DOHH2 (cell line): Measurements from ENCODE around the gene SLC35F6.

Source experiments
- H3F3A ChIP-seq: fragments of 200-600 bp; sonication (generic), shearing (Covaris generic); 2 replicates; pipeline ENCODE4 v1.6.0; 2016; ENCODE audit warnings: antibody characterized with exemption, mild to moderate bottlenecking; ENCODE audit not compliant: control insufficient read depth, insufficient read depth
- H3K27ac ChIP-seq: fragments of 200-600 bp; sonication (generic); 2 replicates; pipeline ENCODE4 v1.5.1; 2014; ENCODE audit warnings: low read depth, mild to moderate bottlenecking, low read length, moderate library complexity
- H3K27me3 ChIP-seq: fragments of 200-600 bp; sonication (generic); 2 replicates; pipeline ENCODE4 v1.6.1; 2014; ENCODE audit warnings: mild to moderate bottlenecking, low read length, mixed read lengths; ENCODE audit not compliant: control insufficient read depth
- H3K36me3 ChIP-seq: fragments of 200-600 bp; sonication (generic); 2 replicates; pipeline ENCODE4 v1.6.1; 2014; ENCODE audit warnings: mild to moderate bottlenecking, low read length, moderate library complexity, mixed read lengths; ENCODE audit not compliant: control insufficient read depth
- H3K4me1 ChIP-seq: fragments of 200-600 bp; sonication (generic); 2 replicates; pipeline ENCODE4 v1.6.1; 2014; ENCODE audit warnings: mild to moderate bottlenecking, low read length, mixed read lengths; ENCODE audit not compliant: control insufficient read depth
- H3K4me2 ChIP-seq: fragments of 200-600 bp; sonication (generic); 2 replicates; pipeline ENCODE4 v1.6.0; 2014; ENCODE audit warnings: mild to moderate bottlenecking, low read length, moderate library complexity
- H3K4me3 ChIP-seq: fragments of 200-600 bp; sonication (generic); 2 replicates; pipeline ENCODE4 v1.5.1; 2014; ENCODE audit warnings: mild to moderate bottlenecking, low read length, mixed read lengths
- H3K79me2 ChIP-seq: fragments of 200-600 bp; sonication (generic); 2 replicates; pipeline ENCODE4 v1.6.1; 2014; ENCODE audit warnings: mild to moderate bottlenecking, low read length, mixed read lengths; ENCODE audit not compliant: control insufficient read depth
- H3K9me2 ChIP-seq: fragments of 200-600 bp; sonication (generic); replicated peaks from 2 replicates; pipeline ENCODE4 v1.6.1; 2014; ENCODE audit warnings: mild to moderate bottlenecking, low read length, mixed read lengths; ENCODE audit not compliant: control insufficient read depth
- H3K9me3 ChIP-seq: fragments of 200-600 bp; sonication (generic); 2 replicates; pipeline ENCODE4 v1.6.1; 2014; ENCODE audit warnings: antibody characterized with exemption, low read length, mixed read lengths; ENCODE audit not compliant: control insufficient read depth, insufficient read depth
- H4K20me1 ChIP-seq: fragments of 200-600 bp; sonication (generic); 2 replicates; pipeline ENCODE4 v1.6.0; 2014; ENCODE audit warnings: low read depth, mild to moderate bottlenecking, antibody characterized with exemption, low read length, moderate library complexity; ENCODE audit not compliant: control insufficient read depth, insufficient read depth
- CTCF ChIP-seq: fragments of 200-600 bp; sonication (generic); IDR thresholded peaks from one replicate; pipeline ENCODE4 v1.5.1; 2014; ENCODE audit warnings: antibody characterized with exemption, mild to moderate bottlenecking, low read depth, low read length; ENCODE audit not compliant: poor library complexity, severe bottlenecking
- EZH2phosphoT487 ChIP-seq: fragments of 200-600 bp; sonication (generic); IDR thresholded peaks from 2 replicates; pipeline ENCODE4 v1.6.1; 2017; ENCODE audit warnings: borderline replicate concordance, mild to moderate bottlenecking, antibody characterized with exemption, low read length, moderate library complexity, mixed read lengths

SLC35F6 gene

GRCh38 chr2:26722911-26723310 is 41.2 kb upstream of the SLC35F6 start:
- Histone ChIP-seq H3K9me3 (no peaks in the 10 kb centered on the region), H3K4me3 (no peak overlapping the region)

GRCh38 chr2:26723475-26723874 is 40.6 kb upstream of the SLC35F6 start:
- no peaks in the 10 kb centered on the region for H3K9me2 ChIP-seq
- no peaks in the 10 kb centered on the region for H3F3A ChIP-seq
- H3K36me3 ChIP-seq, result no peaks in the 10 kb centered on the region
- TF ChIP-seq EZH2phosphoT487, result no peak
- TF ChIP-seq CTCF, result no peak
- H3K27me3 ChIP-seq, result no peaks in the 10 kb centered on the region
- no peaks in the 10 kb centered on the region for H4K20me1 ChIP-seq
- no peaks in the 10 kb centered on the region for H3K9me3 ChIP-seq
- H3K79me2 ChIP-seq, result no peaks in the 10 kb centered on the region
- no peaks in the 10 kb centered on the region for H3K4me1 ChIP-seq
- no peak overlapping the region for H3K4me2 ChIP-seq
- H3K4me3 ChIP-seq, result no peak overlapping the region
- H3K27ac ChIP-seq, result no peak overlapping the region

More at GRCh38 chr2:26722911-26723310, 41.2 kb upstream of the SLC35F6 start:
- Histone ChIP-seq H3F3A (no peaks in the 10 kb centered on the region), H3K27ac (no peak overlapping the region), H3K4me1 (no peaks in the 10 kb centered on the region), H3K36me3 (no peaks in the 10 kb centered on the region), H3K27me3 (no peaks in the 10 kb centered on the region), H4K20me1 (no peaks in the 10 kb centered on the region), H3K9me2 (no peaks in the 10 kb centered on the region), H3K79me2 (no peaks in the 10 kb centered on the region), H3K4me2 (no peak overlapping the region)
- TF ChIP-seq CTCF (no peak), EZH2phosphoT487 (no peak)

GRCh38 chr2:26723991-26724750 is 39.9 kb upstream of the SLC35F6 start:
- H3K27me3 ChIP-seq, result no peaks in the 10 kb centered on the region
- H3K4me1 ChIP-seq, result no peaks in the 10 kb centered on the region
- TF ChIP-seq CTCF (no peak), EZH2phosphoT487 (no peak)
- no peak overlapping the region for H3K4me2 ChIP-seq
- no peaks in the 10 kb centered on the region for H3K36me3 ChIP-seq
- H3K9me3 ChIP-seq, result no peaks in the 10 kb centered on the region
- H3K9me2 ChIP-seq, result no peaks in the 10 kb centered on the region
- no peaks in the 10 kb centered on the region for H3K79me2 ChIP-seq
- H3K27ac ChIP-seq, result no peak overlapping the region
- no peaks in the 10 kb centered on the region for H4K20me1 ChIP-seq
- H3K4me3 ChIP-seq, result no peak overlapping the region
- no peaks in the 10 kb centered on the region for H3F3A ChIP-seq
